DOHH2 (cell line): ENCODE results near the gene PPP1CC.

ENCODE experiments used
- H3F3A ChIP-seq: fragments of 200-600 bp; sonication (generic), shearing (Covaris generic); 2 replicates; pipeline ENCODE4 v1.6.0; 2016; ENCODE audit warnings: antibody characterized with exemption, mild to moderate bottlenecking; ENCODE audit not compliant: control insufficient read depth, insufficient read depth
- H3K27ac ChIP-seq: fragments of 200-600 bp; sonication (generic); 2 replicates; pipeline ENCODE4 v1.5.1; 2014; ENCODE audit warnings: low read depth, mild to moderate bottlenecking, low read length, moderate library complexity
- H3K27me3 ChIP-seq: fragments of 200-600 bp; sonication (generic); 2 replicates; pipeline ENCODE4 v1.6.1; 2014; ENCODE audit warnings: mild to moderate bottlenecking, low read length, mixed read lengths; ENCODE audit not compliant: control insufficient read depth
- H3K36me3 ChIP-seq: fragments of 200-600 bp; sonication (generic); 2 replicates; pipeline ENCODE4 v1.6.1; 2014; ENCODE audit warnings: mild to moderate bottlenecking, low read length, moderate library complexity, mixed read lengths; ENCODE audit not compliant: control insufficient read depth
- H3K4me1 ChIP-seq: fragments of 200-600 bp; sonication (generic); 2 replicates; pipeline ENCODE4 v1.6.1; 2014; ENCODE audit warnings: mild to moderate bottlenecking, low read length, mixed read lengths; ENCODE audit not compliant: control insufficient read depth
- H3K4me2 ChIP-seq: fragments of 200-600 bp; sonication (generic); 2 replicates; pipeline ENCODE4 v1.6.0; 2014; ENCODE audit warnings: mild to moderate bottlenecking, low read length, moderate library complexity
- H3K4me3 ChIP-seq: fragments of 200-600 bp; sonication (generic); 2 replicates; pipeline ENCODE4 v1.5.1; 2014; ENCODE audit warnings: mild to moderate bottlenecking, low read length, mixed read lengths
- H3K79me2 ChIP-seq: fragments of 200-600 bp; sonication (generic); 2 replicates; pipeline ENCODE4 v1.6.1; 2014; ENCODE audit warnings: mild to moderate bottlenecking, low read length, mixed read lengths; ENCODE audit not compliant: control insufficient read depth
- H3K9me2 ChIP-seq: fragments of 200-600 bp; sonication (generic); replicated peaks from 2 replicates; pipeline ENCODE4 v1.6.1; 2014; ENCODE audit warnings: mild to moderate bottlenecking, low read length, mixed read lengths; ENCODE audit not compliant: control insufficient read depth
- H3K9me3 ChIP-seq: fragments of 200-600 bp; sonication (generic); 2 replicates; pipeline ENCODE4 v1.6.1; 2014; ENCODE audit warnings: antibody characterized with exemption, low read length, mixed read lengths; ENCODE audit not compliant: control insufficient read depth, insufficient read depth
- H4K20me1 ChIP-seq: fragments of 200-600 bp; sonication (generic); 2 replicates; pipeline ENCODE4 v1.6.0; 2014; ENCODE audit warnings: low read depth, mild to moderate bottlenecking, antibody characterized with exemption, low read length, moderate library complexity; ENCODE audit not compliant: control insufficient read depth, insufficient read depth
- CTCF ChIP-seq: fragments of 200-600 bp; sonication (generic); IDR thresholded peaks from one replicate; pipeline ENCODE4 v1.5.1; 2014; ENCODE audit warnings: antibody characterized with exemption, mild to moderate bottlenecking, low read depth, low read length; ENCODE audit not compliant: poor library complexity, severe bottlenecking
- EZH2phosphoT487 ChIP-seq: fragments of 200-600 bp; sonication (generic); IDR thresholded peaks from 2 replicates; pipeline ENCODE4 v1.6.1; 2017; ENCODE audit warnings: borderline replicate concordance, mild to moderate bottlenecking, antibody characterized with exemption, low read length, moderate library complexity, mixed read lengths

PPP1CC gene

DNA sequence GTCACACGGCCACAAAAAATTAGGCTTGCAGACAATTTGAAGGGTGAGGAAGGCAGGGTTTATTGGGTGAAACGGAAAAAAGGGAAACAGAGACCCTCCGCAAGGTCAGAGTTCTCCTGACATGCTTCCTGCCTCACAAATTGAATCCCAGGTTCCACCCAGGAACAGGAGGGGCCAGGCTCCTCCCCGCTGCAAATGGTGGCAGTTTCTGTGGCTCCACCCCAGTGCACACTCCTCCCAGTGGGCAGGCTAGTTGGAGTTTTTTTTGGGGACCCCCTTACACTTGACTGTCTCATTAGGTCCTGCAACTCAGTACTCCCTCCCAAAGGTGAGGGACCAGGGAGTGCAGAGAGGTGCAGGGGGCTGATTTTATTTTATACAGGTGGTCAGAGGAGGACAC, 39.4 kb upstream of the PPP1CC start:
- Histone ChIP-seq H3K27me3 (no peaks in the 10 kb centered on the region), H3F3A (peaks cover 3% of the 10 kb centered on the region), H3K9me3 (no peaks in the 10 kb centered on the region), H3K4me3 (no peak overlapping the region), H3K36me3 (0 out of 2 replicates have a peak, but pooled peaks cover 2% of the 10 kb centered on the region), H4K20me1 (no peaks in the 10 kb centered on the region), H3K27ac (no peak overlapping the region), H3K9me2 (no peaks in the 10 kb centered on the region), H3K4me2 (no peak overlapping the region), H3K79me2 (no peaks in the 10 kb centered on the region), H3K4me1 (peaks cover 35% of the 10 kb centered on the region)
- TF ChIP-seq EZH2phosphoT487: no peak
- TF ChIP-seq CTCF: no peak

DNA sequence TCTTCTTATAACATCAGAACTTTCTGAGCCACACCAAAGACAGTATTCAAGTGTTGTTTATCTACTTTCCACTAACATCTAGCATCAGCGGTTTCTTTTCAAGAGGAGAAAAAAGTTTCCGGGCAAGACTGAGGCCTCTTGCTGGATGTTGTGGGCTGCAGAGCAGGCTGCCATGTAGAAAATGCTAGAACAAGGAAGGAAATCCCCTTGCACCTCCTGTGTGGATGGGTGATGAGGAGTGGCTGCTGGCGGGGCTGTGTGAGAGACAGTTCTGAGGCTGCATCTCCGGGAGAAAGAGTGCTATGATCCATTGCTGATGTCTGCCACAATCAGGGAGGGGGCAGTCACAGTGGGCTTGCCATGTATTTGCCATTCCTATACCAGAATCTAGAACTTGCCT, 37.8 kb upstream of the PPP1CC start:
- H3K4me1 ChIP-seq: peaks cover 50% of the 10 kb centered on the region
- no peaks in the 10 kb centered on the region for H3K9me2 ChIP-seq
- H3K4me2 ChIP-seq: no peak overlapping the region
- H3K27ac ChIP-seq: no peak overlapping the region
- H3K36me3 ChIP-seq: 0 out of 2 replicates have a peak, but pooled peaks cover 2% of the 10 kb centered on the region
- no peak overlapping the region for H3K4me3 ChIP-seq
- no peaks in the 10 kb centered on the region for H3K27me3 ChIP-seq
- H3K79me2 ChIP-seq: no peaks in the 10 kb centered on the region
- no peak for TF ChIP-seq CTCF
- TF ChIP-seq EZH2phosphoT487: no peak
- H3F3A ChIP-seq: peaks cover 10% of the 10 kb centered on the region
- no peaks in the 10 kb centered on the region for H3K9me3 ChIP-seq
- no peaks in the 10 kb centered on the region for H4K20me1 ChIP-seq

- Histone ChIP-seq H3K36me3 (0 out of 2 replicates have a peak, but pooled peaks cover 2% of the 10 kb centered on the region), H3K9me2 (no peaks in the 10 kb centered on the region), H4K20me1 (no peaks in the 10 kb centered on the region), H3K27ac (peak overlapping the region; percentile 64), H3K4me2 (peak overlapping the region; percentile 62), H3K9me3 (no peaks in the 10 kb centered on the region), H3K27me3 (no peaks in the 10 kb centered on the region), H3K4me1 (peaks cover 50% of the 10 kb centered on the region), H3K79me2 (no peaks in the 10 kb centered on the region), H3K4me3 (peak overlapping the region; percentile 35), H3F3A (peaks cover 10% of the 10 kb centered on the region)
- peak; percentile 36 for TF ChIP-seq CTCF
- TF ChIP-seq EZH2phosphoT487: no peak
These were observed 36.3 kb upstream of the PPP1CC start for GRCh38 chr12:110778833-110779577.
